HG03175 (cell line): ENCODE data around the gene PVR.
"Not testable (repeated sequence)": the region's sequence is repeated elsewhere in the genome, so short reads cannot be mapped to it uniquely, and the experiment has no call there.

Source experiments
- ATAC-seq: cut with Tn5 transposase; IDR thresholded peaks from one replicate; pipeline ENCODE4 v1.9.1; 2021; ENCODE audit warnings: mild to moderate bottlenecking, moderate library complexity; ENCODE audit not compliant: unreplicated experiment

The PVR gene

DNA sequence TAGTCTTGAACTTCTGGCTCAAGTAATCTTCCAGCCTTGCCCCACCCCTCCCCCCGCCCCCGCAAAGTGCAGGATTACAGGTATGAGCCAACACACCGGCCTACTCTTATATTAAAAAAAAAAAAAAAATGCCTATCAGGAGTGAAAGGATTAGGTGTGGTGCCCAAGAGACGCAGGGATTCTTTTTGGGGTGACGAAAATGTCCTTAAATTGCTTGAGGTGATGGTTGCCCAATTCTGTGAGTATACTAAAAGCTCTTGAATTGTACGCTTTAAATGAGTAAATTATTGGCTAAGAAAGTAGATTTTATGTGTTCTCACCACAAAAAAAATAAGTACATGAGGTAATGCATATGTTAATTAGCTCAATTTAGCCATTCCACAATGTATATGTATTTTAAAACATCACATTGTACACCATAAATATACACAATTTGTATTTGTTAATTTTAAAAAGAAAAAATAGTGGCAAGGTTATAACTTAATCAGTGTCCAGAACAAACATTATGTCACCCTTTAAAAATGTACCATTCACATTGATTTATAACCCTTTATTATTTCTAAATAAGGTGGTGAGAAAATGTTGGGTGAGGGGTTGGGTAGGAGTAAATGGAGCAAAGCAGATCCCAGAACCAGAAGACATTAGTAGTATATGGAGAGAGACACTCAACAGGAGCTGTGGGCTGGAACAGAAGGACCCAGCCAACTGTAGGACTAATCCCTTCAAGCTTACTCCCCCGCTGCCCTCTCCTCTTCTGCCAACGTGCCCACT is 26.4 kb upstream of the PVR start:
- no peak for ATAC-seq

DNA sequence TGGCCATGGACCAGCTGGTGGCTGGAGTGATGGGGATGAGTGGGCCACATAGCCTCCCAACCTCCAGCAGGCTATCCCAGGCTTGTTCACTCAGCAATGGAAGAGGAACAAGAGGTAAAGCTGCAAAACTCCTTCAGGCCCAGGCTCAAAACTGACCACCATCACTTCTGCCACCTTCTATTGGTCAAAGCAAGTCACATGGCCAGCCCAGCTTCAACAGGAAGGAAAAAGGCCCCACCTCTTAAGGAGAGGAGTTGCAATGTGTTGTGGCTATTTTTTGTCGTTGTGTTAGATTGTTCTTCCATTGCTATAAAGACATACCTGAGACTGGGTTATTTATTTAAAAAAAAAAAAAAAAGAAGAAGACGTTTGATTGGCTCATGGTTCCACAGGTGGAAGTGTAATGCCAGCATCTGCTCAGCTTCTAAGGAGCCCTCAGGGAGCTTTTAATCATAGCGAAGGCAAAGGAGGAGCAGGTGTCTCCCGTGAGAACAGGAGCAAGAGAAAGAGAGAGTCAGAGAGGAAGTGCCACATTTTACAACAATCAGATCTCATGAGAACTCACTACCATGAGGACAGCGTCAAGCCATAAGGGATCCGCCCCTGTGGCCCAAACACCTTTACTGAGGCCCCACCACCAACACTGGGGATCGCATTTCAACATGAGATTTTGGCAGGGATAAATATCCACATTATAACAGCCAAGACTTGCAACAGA is 24.9 kb upstream of the PVR start:
- ATAC-seq, result no peak

DNA sequence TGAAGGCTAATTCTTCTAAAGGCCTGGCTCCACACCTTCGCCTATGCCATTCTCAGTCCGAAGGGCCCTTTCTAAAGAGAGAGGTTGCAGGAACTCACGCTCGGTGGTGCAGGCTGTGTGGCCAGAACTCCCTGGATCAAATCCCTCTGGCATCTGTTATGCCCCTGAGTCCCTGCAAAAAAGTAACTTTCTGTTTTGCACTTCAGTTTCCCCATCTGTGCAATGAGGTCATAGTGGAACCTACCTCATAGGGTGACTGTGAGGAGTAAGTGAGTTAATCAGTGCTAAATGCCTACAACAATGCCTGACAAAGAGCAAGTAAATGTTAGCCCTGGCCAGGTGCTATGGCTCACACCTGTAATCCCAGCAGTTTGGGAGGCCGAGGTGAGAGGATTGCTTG is 23.0 kb upstream of the PVR start:
- ATAC-seq, result no peak

DNA sequence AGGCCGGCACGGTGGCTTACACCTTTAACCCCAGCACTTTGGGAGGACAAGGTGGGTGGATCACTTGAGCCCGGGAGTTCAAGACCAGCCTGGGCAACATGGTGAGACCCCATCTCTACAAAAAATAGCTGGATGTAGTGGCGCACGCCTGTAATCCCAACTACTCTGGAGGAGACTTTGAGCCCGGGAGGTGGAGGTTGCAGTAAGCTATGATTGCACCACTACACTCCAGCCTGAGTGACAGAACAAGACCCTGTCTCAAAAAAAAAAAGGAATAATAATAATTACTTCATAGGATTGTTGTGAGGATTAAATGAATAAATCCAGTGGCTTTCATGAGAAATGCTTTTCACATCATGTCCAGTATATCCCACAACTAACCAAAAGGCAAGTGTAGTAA is 22.3 kb upstream of the PVR start:
- ATAC-seq, result no peak

- no peak for ATAC-seq
Observed at GRCh38 chr19:44623080-44623479, 20.6 kb upstream of the PVR start.

- no peak for ATAC-seq
Observed at GRCh38 chr19:44623626-44624025, 20.1 kb upstream of the PVR start.

GRCh38 chr19:44624840-44625354 is 18.8 kb upstream of the PVR start:
- no peak for ATAC-seq

DNA sequence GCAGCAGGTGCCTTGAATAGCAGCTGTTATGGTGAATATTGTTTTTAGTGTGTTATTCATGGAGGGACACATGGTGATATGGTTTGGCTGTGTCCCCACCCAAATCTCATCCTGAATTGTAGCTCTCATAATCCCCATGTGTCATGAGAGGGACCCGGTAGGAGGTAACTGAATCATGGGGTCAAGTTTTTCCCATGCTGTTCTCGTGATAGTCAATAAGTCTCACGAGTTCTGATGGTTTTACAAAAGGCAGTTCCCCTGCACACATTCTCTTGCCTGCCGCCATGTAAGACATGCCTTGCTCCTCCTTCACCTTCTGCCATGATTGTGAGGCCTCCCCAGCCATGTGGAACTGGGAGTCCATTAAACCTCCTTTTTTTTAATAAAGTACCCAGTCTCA is 18.1 kb upstream of the PVR start:
- not testable (repeated sequence) for ATAC-seq

GRCh38 chr19:44626048-44626624 is 17.6 kb upstream of the PVR start:
- no peak for ATAC-seq

DNA sequence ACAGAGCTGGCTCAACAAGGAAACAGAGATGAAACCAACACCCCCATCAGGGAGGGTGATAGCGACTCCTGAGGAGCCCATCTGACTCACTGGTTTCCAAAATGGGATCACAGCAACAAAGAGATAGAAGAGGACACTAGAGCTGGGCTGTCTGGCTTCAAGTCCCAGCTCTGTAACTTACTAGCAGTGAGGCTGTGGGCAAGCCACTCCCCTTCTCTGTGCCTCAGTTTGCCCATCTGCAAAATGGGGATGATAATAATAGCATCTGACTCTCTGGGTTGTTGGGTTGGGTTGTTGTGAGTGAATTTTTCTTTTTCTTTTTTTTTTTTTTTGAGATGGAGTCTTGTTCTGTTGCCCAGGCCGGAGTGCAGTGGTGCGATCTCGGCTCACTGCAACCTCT is 16.1 kb upstream of the PVR start:
- ATAC-seq, result no peak

DNA sequence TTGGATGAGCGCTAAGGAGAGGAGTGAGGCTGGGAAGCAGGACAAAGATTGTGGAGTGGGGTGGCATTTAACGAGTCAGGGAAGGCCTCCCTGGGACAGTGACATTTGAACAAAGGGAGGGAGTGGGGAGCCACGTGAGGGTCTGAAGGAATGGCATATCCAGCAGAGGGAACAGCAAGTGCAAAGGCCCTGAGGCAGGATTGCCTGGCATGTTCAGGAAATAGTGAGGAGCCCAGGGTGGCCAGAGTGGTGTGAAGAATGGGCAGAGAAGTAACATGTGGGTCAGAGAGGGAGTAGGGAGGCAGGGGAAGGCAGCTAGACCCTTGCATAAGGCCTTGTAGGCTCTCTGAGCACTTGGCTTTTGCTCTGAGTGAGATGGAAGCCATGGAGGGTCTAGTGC is 14.9 kb upstream of the PVR start:
- no peak for ATAC-seq

DNA sequence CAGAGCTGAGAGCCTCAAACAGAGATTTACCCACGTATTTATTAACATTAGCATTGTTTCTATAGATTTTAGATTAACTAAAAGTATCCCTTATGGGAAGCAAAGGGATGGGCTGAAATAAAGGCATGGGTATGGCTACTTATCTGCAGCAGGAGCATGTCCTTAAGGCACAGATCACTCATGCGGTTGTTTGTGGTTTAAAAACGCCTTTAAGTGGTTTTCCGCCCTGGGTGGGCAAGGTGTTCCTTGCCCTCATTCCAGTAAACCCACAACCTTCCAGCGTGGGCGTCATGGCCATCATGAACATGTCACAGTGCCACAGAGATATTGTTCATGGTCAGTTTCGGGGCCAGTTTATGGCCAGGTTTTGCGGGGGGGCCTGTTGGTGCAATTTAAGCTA is 12.1 kb upstream of the PVR start:
- not testable (repeated sequence) for ATAC-seq

- not testable (repeated sequence) for ATAC-seq
Observed at GRCh38 chr19:44634058-44634457, 9.7 kb upstream of the PVR start.

DNA sequence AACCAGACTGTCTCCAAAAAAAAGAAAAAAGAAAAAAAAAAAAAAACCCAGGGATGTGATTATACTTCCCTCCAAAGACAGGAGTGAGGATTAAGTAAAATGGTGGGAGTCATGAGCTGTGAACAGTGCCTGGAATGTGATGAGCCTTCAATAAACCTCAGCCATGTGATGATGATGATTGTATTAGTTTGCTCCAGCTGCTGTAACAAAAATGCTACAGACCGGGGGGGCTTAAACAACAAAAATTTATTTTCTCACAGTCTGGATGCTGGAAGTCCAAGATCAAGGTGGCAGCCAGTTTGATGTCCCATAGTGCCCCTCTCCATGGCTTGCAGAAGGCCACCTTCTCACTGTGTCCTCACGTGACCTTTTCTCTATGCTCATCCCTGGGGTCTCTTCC is 8.9 kb upstream of the PVR start:
- ATAC-seq, result no peak

GRCh38 chr19:44635581-44636438 is 7.9 kb upstream of the PVR start:
- ATAC-seq, result no peak

- no peak for ATAC-seq
Observed at GRCh38 chr19:44636439-44637389, 7.0 kb upstream of the PVR start.

- ATAC-seq, result no peak
Observed at GRCh38 chr19:44637390-44637764, 6.3 kb upstream of the PVR start.

DNA sequence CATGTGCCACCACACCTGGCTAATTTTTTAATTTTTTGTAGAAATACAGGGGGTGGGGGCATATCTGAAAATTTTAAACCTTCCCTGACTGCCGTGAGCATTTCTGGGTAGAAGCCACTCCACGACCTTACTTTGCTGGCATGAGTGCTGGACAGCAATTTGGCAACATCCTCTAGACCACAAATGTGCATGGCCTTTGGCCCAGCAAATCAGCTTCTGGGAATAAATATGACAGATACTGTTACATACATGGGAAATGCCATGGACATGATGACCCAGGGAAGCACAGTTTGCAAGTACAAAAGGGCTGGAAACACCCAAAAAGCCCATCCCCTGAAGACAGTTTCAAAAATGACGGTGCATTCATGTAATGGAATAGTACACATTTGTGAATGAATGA is 3.2 kb upstream of the PVR start:
- no peak for ATAC-seq

- ATAC-seq, result no peak
Observed at GRCh38 chr19:44641501-44642265, 2.0 kb upstream of the PVR start.
